AML-193 (cell line): ENCODE measurements around the gene FTCDNL1.
A peak's percentile ranks its signal among the peaks of the same experiment; 100 is the strongest.

Experiments
- DNase-seq, 2 experiments: peaks; one replicate each; lab custom pipeline; 2025; lab: John Stamatoyannopoulos, UW

Gene FTCDNL1

DNA sequence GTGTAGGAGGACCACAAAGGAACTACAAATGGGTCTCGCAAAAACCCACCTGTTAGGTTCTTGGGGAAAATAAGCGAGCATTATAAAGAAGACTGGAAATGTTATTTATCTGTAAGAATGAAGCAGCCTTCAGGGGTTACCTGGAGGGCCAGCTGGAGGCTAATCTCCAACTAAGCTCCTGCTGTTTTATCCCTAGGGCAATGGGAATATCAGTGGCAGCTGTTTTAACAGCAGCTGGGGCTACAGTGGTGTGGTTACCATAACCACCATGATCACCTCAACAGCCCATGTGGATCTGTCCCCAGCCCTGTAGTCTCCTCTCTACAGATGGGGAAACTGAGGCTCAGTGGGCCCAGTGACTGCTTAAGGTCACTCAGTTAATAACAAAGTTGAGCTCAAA lies 108.1 kb downstream of the FTCDNL1 start:
- DNase-seq, result no peak

DNA sequence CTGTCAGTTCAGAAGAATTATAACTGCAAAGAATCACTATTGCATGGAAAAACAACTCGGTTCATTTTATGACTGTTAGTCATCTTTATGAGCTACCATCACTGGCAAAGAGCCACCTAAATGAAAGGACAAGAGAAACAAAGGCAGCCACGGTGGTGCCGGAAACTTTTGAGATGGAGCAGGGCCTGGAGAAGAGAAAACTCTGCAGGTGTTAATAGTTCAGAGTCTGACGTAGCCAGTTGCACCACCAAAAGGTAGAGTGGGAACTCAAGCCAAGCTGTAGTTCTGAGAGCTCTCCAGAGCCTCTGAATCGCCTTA lies 110.9 kb downstream of the FTCDNL1 start:
- DNase-seq, result no peak

DNA sequence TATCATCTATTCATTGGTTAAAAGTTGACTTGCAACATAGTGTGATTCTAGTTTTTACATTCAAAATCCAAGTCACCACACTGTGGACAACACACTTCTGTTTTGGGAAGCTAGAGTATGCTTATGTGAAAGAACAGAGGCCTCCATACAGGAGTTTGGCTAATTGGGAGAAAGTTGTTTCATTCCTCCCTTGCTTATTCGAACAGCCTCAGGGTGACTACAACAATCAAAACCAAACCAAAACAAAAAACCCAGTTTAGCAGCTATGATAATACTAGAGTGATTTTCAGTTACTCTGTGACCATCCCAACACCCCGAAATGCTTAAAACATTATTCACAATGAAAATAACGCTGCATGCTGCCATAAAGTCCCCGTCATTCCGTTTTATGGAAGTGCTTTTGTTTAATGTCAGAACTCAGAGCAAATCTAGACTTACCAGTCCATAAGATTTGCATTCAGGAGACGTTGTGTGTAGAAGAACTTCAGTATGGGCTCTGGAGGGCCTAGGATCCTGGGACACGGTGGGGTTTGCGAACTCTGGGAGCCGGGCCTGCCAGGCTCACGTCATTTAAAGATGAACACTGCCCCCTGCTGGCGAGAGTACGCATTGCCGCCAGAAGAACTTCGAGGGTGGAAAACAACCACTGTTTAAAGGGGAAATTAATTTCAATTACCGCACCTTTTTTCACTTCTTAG lies 111.4 kb downstream of the FTCDNL1 start:
- DNase-seq, result peak; percentile 48 to 51

DNA sequence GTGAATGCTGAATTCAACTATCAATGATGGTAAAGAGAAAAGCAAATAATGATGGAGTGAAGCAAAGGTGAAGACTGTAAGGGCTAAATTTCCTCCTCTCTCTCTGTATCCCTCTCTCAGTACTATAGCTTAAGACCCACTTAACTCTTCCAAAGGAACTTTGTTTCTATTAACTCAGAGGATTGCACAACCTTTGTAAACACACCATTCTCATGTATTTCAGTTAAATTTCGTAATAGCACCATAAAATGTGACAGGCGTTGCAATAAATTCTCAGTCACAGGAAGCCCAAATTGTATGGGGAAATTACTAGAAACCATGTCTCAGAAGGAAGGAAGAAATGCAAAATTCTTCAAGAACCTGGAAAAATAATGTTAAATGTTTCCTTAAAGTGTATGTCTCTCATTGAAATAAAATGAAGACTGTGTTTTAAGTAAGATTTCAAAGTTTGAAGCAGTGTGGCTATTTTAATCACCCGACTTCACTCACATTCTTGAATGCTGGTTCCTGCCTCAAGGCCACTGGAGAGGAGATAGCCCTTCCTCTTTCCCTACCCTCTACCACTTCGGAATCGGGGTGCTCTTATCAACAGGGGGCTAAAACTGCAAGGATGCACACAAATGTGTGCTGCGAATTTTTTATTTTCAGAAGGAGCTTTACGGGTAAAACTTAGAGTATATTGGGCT lies 112.1 kb downstream of the FTCDNL1 start:
- peak; percentile 94 to 95 for DNase-seq

DNA sequence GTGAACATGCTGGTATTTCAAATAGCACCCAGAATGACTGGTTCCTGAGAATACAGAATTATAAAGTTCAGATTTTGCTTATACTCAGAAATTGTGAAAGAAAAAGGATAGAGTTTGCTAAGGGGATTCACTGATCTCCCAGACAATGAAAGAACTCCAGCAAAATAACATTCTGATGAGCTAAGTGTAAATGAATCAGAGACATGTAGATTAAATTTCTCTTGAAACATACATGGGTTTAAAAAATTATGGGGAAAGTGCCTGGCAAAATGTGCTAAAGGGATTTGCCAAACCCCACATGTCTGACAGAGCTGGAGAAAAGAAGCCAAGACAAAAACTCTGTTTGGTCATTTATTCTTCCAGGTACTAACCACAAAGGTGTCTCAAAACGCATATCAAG lies 116.3 kb downstream of the FTCDNL1 start:
- DNase-seq, result no peak

DNA sequence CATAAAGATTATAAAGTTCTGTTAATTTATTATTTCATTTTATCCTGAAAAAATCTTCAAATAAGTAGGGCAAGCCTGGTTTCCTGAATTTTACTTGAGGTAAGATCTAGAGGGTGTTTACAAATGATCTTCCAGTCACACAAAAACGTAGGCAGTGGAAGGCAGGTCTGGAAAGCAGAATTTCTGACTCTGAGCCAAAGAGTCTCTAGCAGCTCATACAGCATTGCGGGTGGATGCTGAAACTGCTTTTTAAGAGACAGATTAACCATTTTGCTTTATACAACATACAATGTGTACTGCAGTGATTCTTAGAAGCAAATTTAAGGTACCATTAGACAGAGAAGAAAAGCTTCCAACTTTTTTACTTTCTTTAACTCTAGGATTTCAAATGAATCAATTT lies 117.0 kb downstream of the FTCDNL1 start:
- DNase-seq, result no peak

DNA sequence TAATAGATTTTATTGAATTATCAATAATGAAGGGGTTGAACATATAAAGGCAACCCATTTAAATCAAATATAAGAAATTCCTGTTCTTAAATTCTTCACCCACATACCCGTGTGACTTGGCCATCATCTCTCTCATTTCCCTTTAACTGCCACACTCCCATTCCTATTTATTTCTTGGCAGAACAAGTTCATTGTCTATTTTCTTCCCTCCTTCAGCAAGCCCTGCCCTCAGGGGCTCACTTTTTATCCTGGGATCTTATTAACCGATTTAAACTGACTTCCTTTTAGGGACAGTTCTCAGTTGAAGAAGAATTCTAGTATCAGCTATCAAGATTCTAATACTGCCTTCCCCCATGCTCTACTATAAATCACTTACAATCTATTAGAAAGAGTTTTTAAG lies 123.2 kb downstream of the FTCDNL1 start:
- DNase-seq, result no peak

DNA sequence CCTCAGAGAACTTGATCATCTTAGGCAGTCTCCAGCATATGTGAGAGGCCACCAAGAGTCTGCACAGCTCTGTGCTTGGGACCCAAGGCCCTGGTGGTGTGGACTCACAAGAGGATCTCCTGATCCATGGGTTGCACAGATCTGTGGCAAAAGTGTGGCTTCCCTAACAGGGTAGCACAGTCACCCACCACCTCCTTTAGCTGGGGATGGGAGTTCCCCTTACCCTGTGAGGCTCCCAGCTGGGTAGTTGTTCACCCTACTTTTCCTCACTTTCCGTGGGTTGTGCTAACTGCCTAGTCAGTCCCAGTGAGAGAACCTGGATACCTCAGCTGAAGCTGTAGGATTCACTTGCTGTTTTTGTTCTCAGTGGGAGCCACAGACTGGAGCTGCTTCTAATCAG lies 123.7 kb downstream of the FTCDNL1 start:
- DNase-seq, result no peak

DNA sequence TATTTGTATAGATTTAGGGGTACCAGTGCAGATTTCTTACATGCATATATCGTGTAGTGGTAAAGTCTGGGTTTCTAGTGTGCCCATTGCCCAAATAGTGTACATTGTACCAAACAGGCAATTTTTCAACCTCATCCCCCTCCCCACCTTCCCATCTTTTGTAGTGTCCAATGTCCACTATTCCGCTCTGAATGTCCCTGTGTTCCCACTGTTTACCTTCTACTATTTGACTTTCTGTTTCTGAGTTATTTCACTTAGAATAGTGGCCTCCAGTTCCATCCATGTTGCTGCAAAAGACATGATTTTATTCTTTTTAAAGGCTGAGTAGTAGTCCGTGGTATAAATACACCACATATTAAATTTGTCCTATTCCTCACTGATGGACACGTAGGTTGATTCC lies 132.9 kb downstream of the FTCDNL1 start:
- DNase-seq, result no peak

DNA sequence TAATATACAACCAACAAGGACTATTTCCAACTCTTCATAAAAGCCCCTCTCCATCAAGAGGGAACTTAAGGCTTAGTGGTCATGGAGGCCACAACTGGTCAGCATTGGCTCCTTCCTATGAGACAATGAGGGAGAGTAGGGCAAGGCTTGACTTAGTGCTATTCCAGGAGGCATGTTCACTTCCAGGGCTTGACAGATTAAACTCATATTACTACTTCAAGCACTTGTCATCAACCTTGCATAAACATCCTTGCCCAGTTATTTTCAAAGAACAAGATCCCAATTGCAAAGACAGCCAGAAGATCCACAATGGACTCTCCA lies 133.4 kb downstream of the FTCDNL1 start:
- no peak for DNase-seq

DNA sequence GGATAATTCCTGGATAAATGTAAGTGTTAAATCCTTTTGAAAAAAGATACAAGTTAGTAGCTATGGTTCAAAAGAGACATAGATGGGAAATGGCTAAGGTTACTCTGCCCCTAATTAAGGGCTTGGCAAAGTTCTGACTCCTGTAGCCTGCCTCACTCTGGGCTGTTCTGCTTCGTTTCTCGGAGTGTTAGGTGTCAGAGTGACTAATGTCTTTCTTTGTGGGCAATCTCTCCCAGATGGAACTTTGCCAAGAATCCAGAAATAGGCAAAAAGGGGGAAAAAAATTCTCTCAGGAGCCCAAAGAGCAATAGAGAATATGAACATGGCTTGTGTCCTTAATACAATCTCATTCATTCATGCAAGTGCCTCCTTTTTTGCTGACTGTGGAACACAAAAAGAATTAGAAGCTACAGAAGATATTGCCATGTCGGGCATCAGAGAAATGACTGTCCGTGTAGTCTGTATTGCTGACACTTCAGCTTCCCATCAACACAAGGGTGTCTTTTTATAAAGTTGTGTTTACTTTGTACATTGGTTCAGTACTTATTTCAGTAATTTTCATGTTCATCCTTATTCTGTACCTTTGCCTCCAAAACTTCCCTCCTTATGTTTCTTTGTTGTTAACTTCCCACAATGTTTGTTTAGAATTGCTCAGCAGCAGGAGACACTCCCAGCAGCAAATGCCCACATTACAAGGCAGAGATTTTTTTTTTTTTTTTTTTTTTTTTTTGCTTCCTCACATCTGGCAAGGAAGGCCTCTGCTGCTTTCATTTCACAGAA lies 134.0 kb downstream of the FTCDNL1 start:
- no peak for DNase-seq

DNA sequence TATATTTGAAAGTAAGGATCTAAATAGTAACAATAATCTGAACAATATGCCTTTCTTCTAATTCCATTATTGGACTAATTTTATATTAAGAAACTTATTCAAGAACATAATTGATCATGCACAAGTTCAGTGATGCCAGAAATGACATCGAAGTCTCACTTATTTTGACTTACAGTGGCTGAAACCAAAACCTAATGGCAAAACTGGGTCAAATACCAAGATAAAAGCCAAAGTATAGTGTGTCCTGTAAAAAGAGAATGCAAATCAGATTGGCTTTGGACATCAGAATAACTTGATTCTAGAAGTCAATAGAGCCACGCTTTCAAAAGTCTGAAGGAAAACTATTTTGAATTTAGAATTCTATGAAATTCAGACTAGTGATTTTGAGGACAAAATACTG lies 137.2 kb downstream of the FTCDNL1 start:
- no peak for DNase-seq

DNA sequence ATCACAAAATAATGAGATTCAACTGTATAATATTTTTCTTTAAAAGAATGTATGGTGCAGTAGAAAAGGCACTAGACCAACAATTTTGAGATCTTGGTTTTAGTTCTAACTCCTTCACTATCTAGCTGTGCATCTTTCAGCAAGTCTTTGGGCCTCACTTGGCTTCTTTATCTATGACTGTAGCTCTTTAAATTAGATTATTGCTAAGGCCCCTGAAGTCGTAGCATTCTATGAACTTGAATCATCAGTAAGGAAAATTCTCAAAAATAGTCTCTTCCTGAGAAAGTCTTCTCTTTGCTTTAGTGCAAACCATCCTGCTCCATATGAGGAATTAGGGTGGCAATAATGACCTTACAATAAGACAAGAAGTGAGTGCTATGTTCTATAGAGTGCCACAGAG lies 140.4 kb downstream of the FTCDNL1 start:
- DNase-seq, result no peak
